GM21526 (cell line): ENCODE data around the gene NFIA.

Source experiments
- ATAC-seq: cut with Tn5 transposase; IDR thresholded peaks from one replicate; pipeline ENCODE4 v1.9.1; 2021; ENCODE audit warnings: moderate library complexity; ENCODE audit not compliant: unreplicated experiment, low FRiP score

The NFIA gene

GRCh38 chr1:61343734-61344420 lies 261.5 kb downstream of the NFIA start:
- ATAC-seq, result no peak

- ATAC-seq, result no peak
Observed at GRCh38 chr1:61344696-61345095, 262.3 kb downstream of the NFIA start.

- no peak for ATAC-seq
Observed at GRCh38 chr1:61348025-61348665, 265.8 kb downstream of the NFIA start.

- no peak for ATAC-seq
Observed at GRCh38 chr1:61352845-61353435, 270.6 kb downstream of the NFIA start.

- ATAC-seq, result no peak
Observed at GRCh38 chr1:61353797-61354406, 271.5 kb downstream of the NFIA start.

- no peak for ATAC-seq
Observed at GRCh38 chr1:61356016-61356415, 273.7 kb downstream of the NFIA start.

- ATAC-seq, result no peak
Observed at GRCh38 chr1:61356995-61357394, 274.6 kb downstream of the NFIA start.

- ATAC-seq, result no peak
Observed at GRCh38 chr1:61357539-61357938, 275.2 kb downstream of the NFIA start.

- ATAC-seq, result no peak
Observed at GRCh38 chr1:61358770-61359455, 276.6 kb downstream of the NFIA start.

- ATAC-seq, result no peak
Observed at GRCh38 chr1:61361931-61362330, 279.6 kb downstream of the NFIA start.

- ATAC-seq, result no peak
Observed at GRCh38 chr1:61362351-61362750, 280.0 kb downstream of the NFIA start.

- no peak for ATAC-seq
Observed at GRCh38 chr1:61368366-61368765, 286.0 kb downstream of the NFIA start.

- no peak for ATAC-seq
Observed at GRCh38 chr1:61368876-61369275, 286.5 kb downstream of the NFIA start.

GRCh38 chr1:61370177-61370912 lies 288.0 kb downstream of the NFIA start:
- ATAC-seq, result no peak

- no peak for ATAC-seq
Observed at GRCh38 chr1:61370913-61371279, 288.5 kb downstream of the NFIA start.

GRCh38 chr1:61372944-61373343 lies 290.6 kb downstream of the NFIA start:
- no peak for ATAC-seq

GRCh38 chr1:61374156-61374555 lies 291.8 kb downstream of the NFIA start:
- ATAC-seq, result no peak

GRCh38 chr1:61375082-61375880 lies 292.9 kb downstream of the NFIA start:
- no peak for ATAC-seq

- ATAC-seq, result no peak
Observed at GRCh38 chr1:61376151-61376550, 293.8 kb downstream of the NFIA start.
